Stimulated activated naive B cell treated with anti-CD40 and anti-IgM and Interleukin-4, amounts not matched to agents 10 μg/mL and 1 μg/mL and 100 μg/mL, for 72 hours (primary cell): Measurements from ENCODE around the gene ZBTB16.

Experiments
- ATAC-seq, 2 donors: fragments of 150-1000 bp; cut with Tn5 transposase; replicated peaks; 2 replicates each; pipeline ENCODE4 v1.10.0; 2021; ENCODE audit warnings: moderate library complexity in 1 of 2
- DNase-seq: peaks from one replicate; pipeline ENCODE4 v3.0.0; 2021
- H3K27ac Mint-ChIP-seq: one replicate; pipeline ENCODE4 v1.8.0; 2022; ENCODE audit warnings: mild to moderate bottlenecking, mixed read lengths
- H3K27me3 Mint-ChIP-seq, 2 donors: one replicate each; pipeline ENCODE4 v1.8.0; 2022; ENCODE audit warnings: mixed read lengths in 2 of 2
- H3K36me3 Mint-ChIP-seq, 2 donors: one replicate each; pipeline ENCODE4 v1.8.0; 2022; ENCODE audit warnings: mixed read lengths in 2 of 2, mild to moderate bottlenecking in 1 of 2
- H3K4me1 Mint-ChIP-seq, 2 donors: one replicate each; pipeline ENCODE4 v1.8.0; 2022; ENCODE audit warnings: mixed read lengths in 2 of 2, mild to moderate bottlenecking in 1 of 2
- H3K4me3 Mint-ChIP-seq, 2 donors: one replicate each; pipeline ENCODE4 v1.8.0; 2022; ENCODE audit warnings: mild to moderate bottlenecking in 2 of 2, mixed read lengths in 2 of 2, moderate library complexity in 1 of 2
- H3K9me3 Mint-ChIP-seq, 2 donors: one replicate each; pipeline ENCODE4 v1.8.0; 2022; ENCODE audit warnings: mixed read lengths in 2 of 2, mild to moderate bottlenecking in 1 of 2

The ZBTB16 gene

DNA sequence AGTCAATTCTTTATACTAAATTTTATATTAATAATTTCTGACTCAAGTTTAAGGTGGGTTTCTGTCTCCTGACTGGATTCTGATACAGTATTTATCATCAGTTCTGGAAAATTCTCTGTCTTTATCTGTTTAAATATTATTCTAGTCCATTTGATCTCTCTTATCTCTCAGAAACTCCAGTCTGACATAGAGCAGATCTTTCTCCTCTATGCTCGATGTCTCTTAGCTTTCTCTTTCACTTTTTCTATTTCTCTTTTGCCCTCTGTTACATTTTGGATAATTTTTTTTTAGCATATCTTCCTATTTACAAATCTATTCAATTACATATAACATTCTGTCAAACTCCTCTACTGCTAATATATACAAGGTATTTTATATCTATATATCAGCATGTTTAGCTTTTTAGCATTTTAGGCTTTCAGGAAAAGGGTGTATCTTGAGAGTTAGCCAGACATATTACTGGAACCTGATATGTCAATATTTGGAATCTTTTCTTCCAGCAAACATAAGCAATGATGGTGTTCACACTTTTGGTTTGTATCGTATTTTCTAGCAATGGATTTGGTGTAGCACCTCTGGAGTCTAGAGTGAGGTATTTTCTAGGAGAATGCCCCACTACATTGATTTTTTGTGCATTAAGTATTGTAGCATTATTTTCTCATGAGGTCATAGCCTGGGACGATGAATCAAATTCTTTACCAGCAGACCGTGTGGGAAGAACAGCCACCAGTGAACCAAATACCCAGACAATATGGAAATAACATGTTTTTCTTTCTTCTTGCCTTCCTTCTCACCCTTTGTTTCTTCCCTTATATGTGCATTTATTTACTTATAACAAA, 232.6 kb downstream of the ZBTB16 start:
- Mint-ChIP-seq H3K27ac (no peak overlapping the region), H3K27me3 (peaks cover 21 to 22% of the 10 kb centered on the region in 2 donors), H3K36me3 (no peaks in the 10 kb centered on the region), H3K4me1 (no peaks in the 10 kb centered on the region), H3K9me3 (no peaks in the 10 kb centered on the region), H3K4me3 (no peak overlapping the region)
- DNase-seq (no peak), ATAC-seq (no peak)

DNA sequence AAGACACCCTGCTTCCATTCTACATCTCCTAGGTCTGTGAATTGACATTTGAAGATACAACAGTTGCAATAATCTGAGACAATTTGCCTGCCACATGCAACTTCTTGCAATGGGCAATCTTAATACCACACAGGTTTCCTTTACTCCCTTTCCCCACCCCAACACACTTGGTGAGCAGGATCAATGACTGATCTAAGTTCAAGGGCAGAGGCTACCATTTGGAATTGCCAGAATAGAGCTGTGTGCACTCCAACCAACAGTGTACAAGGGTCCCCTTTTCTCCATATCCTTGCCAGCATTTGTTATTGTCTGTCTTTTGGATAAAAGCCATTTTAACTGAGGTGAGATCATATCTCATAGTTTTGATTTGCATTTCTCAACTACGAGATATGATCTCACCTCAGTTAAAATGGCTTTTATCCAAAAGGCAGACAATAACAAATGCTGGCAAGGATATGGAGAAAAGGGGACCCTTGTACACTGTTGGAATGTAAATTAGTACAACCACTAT, 233.7 kb downstream of the ZBTB16 start:
- Mint-ChIP-seq H3K27me3 (peaks cover 21 to 22% of the 10 kb centered on the region in 2 donors), H3K4me3 (no peak overlapping the region)
- no peak for ATAC-seq

DNA sequence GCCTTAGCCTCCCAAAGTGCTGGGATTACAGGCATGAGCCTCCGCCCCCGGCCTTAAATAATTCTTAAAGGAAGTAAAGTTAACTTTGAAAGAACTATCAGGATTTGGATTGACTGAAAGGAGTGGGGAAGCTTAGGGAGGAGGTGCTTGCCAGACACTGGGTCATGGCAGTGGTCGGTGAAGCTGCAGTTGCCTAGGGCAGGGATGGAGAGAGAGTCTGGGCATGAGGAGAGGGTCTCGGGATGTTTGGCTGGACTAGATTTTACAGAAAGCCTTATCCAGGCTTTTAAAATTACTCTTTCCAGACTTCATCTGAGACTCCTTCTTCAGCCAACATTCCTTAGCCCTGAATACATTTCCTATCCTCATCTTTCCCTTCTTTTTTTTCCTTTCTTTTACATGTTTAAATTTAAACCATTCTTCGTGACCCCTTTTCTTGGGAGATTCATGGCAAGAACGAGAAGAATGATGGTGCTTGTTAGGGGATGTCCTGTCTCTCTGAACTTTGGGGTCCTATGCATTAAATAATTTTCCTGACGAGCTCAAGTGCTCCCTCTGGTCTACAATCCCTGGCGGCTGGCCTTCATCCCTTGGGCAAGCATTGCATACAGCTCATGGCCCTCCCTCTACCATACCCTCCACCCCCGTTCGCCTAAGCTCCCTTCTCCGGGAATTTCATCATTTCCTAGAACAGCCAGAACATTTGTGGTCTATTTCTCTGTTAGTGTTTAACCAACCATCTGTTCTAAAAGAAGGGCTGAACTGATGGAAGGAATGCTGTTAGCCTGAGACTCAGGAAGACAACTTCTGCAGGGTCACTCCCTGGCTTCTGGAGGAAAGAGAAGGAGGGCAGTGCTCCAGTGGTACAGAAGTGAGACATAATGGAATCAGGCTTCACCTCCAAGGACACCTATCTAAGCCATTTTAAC, 236.4 kb downstream of the ZBTB16 start, which contains the start of gene NNMT:
TSS of gene NNMT (plus strand) at position 724 of the 929 bp plus-strand sequence. CDS start at position 882, 158 bp downstream.
- DNase-seq (no peak), ATAC-seq (no peak)
- Mint-ChIP-seq H3K27ac (no peak within 1 kb of the TSS), H3K27me3 (peaks cover 21 to 28% of the 10 kb centered on the region in 2 donors), H3K4me1 (no peaks in the 10 kb centered on the region), H3K36me3 (no peaks in the 10 kb centered on the region), H3K4me3 (no peak within 1 kb of the TSS), H3K9me3 (peaks cover 4% of the 10 kb centered on the region in 2 donors)

More for the DNA sequence above, 233.7 kb downstream of the ZBTB16 start:
- H3K27ac Mint-ChIP-seq: no peak overlapping the region
- DNase-seq: no peak
- H3K36me3 Mint-ChIP-seq: no peaks in the 10 kb centered on the region
- no peaks in the 10 kb centered on the region for H3K4me1 Mint-ChIP-seq
- H3K9me3 Mint-ChIP-seq: no peaks in the 10 kb centered on the region

DNA sequence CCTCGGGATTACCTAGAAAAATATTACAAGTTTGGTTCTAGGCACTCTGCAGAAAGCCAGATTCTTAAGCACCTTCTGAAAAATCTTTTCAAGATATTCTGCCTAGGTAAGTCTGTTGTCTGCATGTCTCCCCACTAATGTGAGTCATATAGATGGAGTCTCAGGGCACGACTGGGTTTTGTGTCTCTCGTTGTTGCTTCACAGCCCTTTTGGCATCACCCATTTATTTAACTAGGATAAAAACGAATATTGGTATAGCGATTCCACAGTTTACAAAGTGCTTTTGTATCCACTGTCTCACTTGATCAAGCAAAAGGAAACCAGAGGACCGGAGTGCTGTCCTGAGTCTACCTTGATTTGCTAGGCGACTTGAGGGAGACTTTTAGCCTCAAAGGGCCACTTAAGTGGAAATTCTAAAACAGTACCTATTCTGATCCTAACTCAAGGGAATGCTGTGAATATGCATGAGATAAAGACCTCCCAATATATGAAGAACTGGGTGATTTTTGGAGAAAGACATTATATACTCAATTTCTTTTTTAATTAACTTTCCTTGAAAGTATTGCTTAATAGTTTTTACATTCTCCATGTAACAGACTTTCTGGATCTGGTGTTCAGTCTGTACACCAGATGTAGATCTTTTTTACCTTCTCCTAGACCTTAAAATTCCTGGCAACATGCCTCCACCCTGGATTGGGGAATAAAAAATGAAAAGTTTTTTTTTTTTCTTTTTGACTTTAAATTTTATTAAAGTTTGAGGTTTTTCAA, 237.3 kb downstream of the ZBTB16 start:
- H3K4me3 Mint-ChIP-seq: no peak overlapping the region
- ATAC-seq (no peak), DNase-seq (no peak)
- no peaks in the 10 kb centered on the region for H3K4me1 Mint-ChIP-seq
- no peaks in the 10 kb centered on the region for H3K36me3 Mint-ChIP-seq
- no peak overlapping the region for H3K27ac Mint-ChIP-seq
- H3K27me3 Mint-ChIP-seq: peaks cover 22 to 26% of the 10 kb centered on the region in 2 donors
- peaks cover 7% of the 10 kb centered on the region in 2 donors for H3K9me3 Mint-ChIP-seq

DNA sequence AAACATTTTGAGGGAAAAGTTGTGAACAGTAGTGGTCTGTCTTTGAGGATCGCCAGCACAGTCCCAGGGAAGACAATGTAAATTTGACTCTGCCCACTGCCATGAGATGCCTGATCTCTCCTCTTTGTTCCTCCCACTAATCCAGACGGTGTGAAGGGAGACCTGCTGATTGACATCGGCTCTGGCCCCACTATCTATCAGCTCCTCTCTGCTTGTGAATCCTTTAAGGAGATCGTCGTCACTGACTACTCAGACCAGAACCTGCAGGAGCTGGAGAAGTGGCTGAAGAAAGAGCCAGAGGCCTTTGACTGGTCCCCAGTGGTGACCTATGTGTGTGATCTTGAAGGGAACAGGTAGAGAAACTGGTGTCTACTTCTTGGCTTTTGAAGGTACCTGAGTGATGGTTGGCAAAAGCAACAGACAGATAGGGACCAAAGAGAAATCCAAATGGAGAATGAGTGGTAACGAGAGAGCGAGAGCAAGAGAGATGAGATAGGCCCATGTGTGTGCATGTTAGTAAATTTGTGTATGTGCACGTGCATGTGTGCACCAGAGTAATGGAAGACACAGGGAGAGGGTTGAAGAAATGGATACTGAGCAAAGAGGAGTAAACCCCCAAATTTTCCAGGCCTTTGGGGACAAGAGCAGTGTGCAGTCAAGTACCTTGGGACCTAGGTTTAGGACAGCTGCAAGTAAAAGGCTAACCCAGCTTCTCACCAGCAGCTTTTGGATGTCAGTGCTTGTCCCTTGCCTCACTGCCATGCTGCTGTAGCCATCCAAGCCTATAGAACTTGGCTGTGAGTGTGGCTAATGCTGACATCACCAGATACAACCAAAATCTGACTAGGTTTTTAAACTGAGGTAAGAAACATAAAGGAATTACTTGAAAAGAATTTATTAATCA, 238.5 kb downstream of the ZBTB16 start:
- Mint-ChIP-seq H3K4me3 (no peak overlapping the region), H3K9me3 (peaks cover 9 to 11% of the 10 kb centered on the region in 2 donors), H3K4me1 (no peaks in the 10 kb centered on the region), H3K27me3 (peaks cover 24 to 27% of the 10 kb centered on the region in 2 donors), H3K27ac (no peak overlapping the region), H3K36me3 (no peaks in the 10 kb centered on the region)
- ATAC-seq (no peak), DNase-seq (no peak)

DNA sequence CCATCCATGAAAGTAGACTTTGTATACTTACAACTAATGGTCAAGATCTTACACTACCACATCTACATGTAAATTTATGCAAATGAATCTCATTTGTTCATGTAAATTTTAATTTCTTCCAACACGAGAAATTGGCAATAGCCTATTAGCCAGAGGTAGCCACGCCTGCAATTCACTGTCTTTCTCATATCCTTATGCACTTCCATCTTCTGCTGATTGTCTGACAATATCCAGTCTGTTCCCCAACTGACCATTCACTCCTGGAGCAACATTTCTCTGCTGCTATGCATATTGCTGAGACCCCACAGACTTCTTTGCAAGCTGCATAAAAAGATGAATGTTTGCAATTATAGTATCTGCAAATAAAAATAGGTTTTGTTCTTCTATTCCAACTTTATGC, 239.2 kb downstream of the ZBTB16 start:
- ATAC-seq (no peak), DNase-seq (no peak)
- no peaks in the 10 kb centered on the region for H3K36me3 Mint-ChIP-seq
- no peak overlapping the region for H3K4me3 Mint-ChIP-seq
- no peaks in the 10 kb centered on the region for H3K4me1 Mint-ChIP-seq
- H3K27me3 Mint-ChIP-seq: peaks cover 21 to 24% of the 10 kb centered on the region in 2 donors
- H3K9me3 Mint-ChIP-seq: peaks cover 9 to 11% of the 10 kb centered on the region in 2 donors
- no peak overlapping the region for H3K27ac Mint-ChIP-seq
